GM18502 (cell line): ENCODE data around the gene ARID3C.

ENCODE experiments used
- ATAC-seq: cut with Tn5 transposase; IDR thresholded peaks from one replicate; pipeline ENCODE4 v1.9.1; 2021; ENCODE audit warnings: mild to moderate bottlenecking; ENCODE audit not compliant: unreplicated experiment, poor library complexity

The ARID3C gene

GRCh38 chr9:34603610-34604231 lies 25.1 kb downstream of the ARID3C start:
- peak; percentile 69 for ATAC-seq

GRCh38 chr9:34601937-34602573 lies 26.8 kb downstream of the ARID3C start:
- no peak for ATAC-seq

- ATAC-seq = no peak
Observed at GRCh38 chr9:34600908-34601307, 28.0 kb downstream of the ARID3C start.

- no peak for ATAC-seq
Observed at GRCh38 chr9:34599546-34599945, 29.3 kb downstream of the ARID3C start.

GRCh38 chr9:34594177-34594576 lies 34.7 kb downstream of the ARID3C start:
- ATAC-seq = no peak

- ATAC-seq = no peak
Observed at GRCh38 chr9:34592895-34593601, 35.8 kb downstream of the ARID3C start.

GRCh38 chr9:34591917-34592866 lies 36.7 kb downstream of the ARID3C start:
- no peak for ATAC-seq

GRCh38 chr9:34591248-34591916 lies 37.5 kb downstream of the ARID3C start:
- no peak for ATAC-seq

- ATAC-seq = no peak
Observed at GRCh38 chr9:34590381-34591247, 38.3 kb downstream of the ARID3C start.

GRCh38 chr9:34589636-34590380 lies 39.1 kb downstream of the ARID3C start, which contains the start of gene CNTFR:
Gene CNTFR (minus strand): TSS chr9:34589724. CDS start chr9:34568981, 20,743 bp downstream.
- no peak for ATAC-seq

- no peak for ATAC-seq
Observed at GRCh38 chr9:34588671-34589635, 39.9 kb downstream of the ARID3C start.

GRCh38 chr9:34587271-34587670 lies 41.6 kb downstream of the ARID3C start:
- ATAC-seq = no peak

GRCh38 chr9:34585946-34586669 lies 42.8 kb downstream of the ARID3C start:
- no peak for ATAC-seq

- no peak for ATAC-seq
Observed at GRCh38 chr9:34584970-34585369, 43.9 kb downstream of the ARID3C start.

- no peak for ATAC-seq
Observed at GRCh38 chr9:34582787-34583186, 46.1 kb downstream of the ARID3C start.

- no peak for ATAC-seq
Observed at GRCh38 chr9:34581318-34581717, 47.5 kb downstream of the ARID3C start.
